Keratinocyte (primary cell): ENCODE results near the gene APOC1.

Experiments used
- CTCF ChIP-seq, 3 experiments: IDR thresholded peaks in 1 of 3; conservative IDR thresholded peaks in 1 of 3; optimal IDR thresholded peaks in 1 of 3; 2 replicates in 2 of 3; 3 replicates in 1 of 3; pipeline versions ENCODE3 to v1.5.1; 2011; ENCODE audit warnings: low read length in 3 of 3, mild to moderate bottlenecking in 3 of 3, moderate library complexity in 2 of 3, control low read depth in 1 of 3, inconsistent platforms in 1 of 3; ENCODE audit not compliant: insufficient read depth in 2 of 3; ENCODE audit errors: extremely low read depth in 1 of 3
- EZH2 ChIP-seq: IDR thresholded peaks from one replicate; pipeline ENCODE4 v1.6.1; 2012; ENCODE audit warnings: inconsistent platforms, mild to moderate bottlenecking, low read length, moderate library complexity

GRCh38 chr19:44959691-44960090 is 45.3 kb downstream of the APOC1 start:
- no peak for TF ChIP-seq CTCF (optimal IDR thresholded peaks at IDR 0.05 in 1 of 3, IDR thresholded peaks at IDR 0.05 in 1 of 3, conservative IDR thresholded peaks at IDR 0.05 in 1 of 3; ENCODE audit: extremely low read depth in 1 of 3, insufficient read depth in 2 of 3, low read length in 3 of 3)
- TF ChIP-seq EZH2, result no peak
